ENCODE results near the gene ANKS6.

The ANKS6 gene

DNA sequence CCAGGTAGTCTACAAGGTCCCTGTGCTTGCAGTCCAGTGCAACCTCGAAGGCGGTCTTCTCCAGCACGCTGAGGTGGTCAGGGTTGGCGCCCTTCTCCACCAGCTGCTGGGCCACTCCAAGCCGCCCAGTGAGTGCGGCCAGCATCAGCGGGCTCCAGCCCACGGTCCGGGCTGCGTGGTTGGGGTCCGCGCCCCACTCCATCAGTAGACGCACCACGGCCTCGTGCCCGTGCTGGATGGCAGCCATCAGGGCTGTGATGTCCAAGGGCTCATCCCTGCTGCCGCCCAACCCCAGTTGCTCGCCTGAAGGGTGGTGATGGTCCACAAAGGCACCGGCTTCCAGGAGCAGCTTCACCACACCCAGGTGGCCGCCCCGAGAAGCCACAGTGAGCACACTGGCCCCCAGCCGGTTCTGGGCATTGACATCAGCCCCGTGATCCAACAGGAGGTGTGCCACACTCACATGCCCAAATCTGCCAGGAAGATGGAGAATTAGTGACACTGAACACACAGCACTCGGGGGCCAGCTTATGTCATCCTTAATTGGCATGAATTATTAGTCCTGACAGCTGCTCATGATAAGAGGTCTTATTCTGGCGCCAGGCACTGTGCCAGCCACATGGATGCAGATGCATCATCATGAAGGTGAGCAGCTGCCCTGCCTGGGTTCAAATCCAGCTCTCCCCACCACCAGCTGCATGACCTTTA lies 6.1 kb downstream of the ANKS6 start:
- DNase-seq (ENCODE audit: low read depth, low spot score) = no peak
- no peak overlapping the region for H3K4me3 ChIP-seq (ENCODE audit: low read depth, low read length)
- TF ChIP-seq, protein P1, sequence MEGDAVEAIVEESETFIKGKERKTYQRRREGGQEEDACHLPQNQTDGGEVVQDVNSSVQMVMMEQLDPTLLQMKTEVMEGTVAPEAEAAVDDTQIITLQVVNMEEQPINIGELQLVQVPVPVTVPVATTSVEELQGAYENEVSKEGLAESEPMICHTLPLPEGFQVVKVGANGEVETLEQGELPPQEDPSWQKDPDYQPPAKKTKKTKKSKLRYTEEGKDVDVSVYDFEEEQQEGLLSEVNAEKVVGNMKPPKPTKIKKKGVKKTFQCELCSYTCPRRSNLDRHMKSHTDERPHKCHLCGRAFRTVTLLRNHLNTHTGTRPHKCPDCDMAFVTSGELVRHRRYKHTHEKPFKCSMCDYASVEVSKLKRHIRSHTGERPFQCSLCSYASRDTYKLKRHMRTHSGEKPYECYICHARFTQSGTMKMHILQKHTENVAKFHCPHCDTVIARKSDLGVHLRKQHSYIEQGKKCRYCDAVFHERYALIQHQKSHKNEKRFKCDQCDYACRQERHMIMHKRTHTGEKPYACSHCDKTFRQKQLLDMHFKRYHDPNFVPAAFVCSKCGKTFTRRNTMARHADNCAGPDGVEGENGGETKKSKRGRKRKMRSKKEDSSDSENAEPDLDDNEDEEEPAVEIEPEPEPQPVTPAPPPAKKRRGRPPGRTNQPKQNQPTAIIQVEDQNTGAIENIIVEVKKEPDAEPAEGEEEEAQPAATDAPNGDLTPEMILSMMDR (IDR thresholded peaks at IDR 0.05; ENCODE audit: low read depth, low read length) = no peak
- in situ Hi-C loops (cut with HindIII; ENCODE audit: low sequenced_read_pairs) = no loop called here

DNA sequence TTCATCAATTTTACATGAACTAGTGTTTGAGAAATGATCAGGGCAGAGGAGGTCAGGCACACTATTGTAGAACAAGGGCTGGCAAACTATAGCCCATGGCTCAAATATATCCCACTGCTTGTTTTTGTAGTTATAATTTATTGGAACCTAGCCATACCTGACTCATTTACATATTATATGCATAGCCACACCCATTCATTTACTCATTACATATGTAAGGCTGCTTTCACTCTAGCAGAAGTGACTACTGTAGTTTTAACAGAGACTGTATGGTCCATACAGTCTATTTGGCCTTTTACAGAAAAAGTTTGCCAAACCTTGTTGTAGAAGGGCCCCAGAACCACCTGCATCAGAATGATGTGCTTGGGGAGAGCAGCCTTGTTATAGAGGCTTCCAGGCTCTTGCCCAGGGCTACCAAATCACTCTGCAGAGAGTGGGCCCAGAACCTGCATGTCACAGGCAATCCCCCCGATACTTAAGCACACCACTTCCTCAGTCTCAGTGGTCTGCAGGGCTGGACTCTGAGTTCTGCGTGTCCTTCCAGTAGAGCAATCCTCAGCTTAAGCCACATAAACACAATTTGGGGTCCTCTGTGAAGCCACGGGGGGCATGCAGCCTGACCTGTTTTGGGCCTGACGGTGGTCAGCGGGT lies 6.7 kb downstream of the ANKS6 start:
- TF ChIP-seq, protein P1 (IDR thresholded peaks at IDR 0.05; ENCODE audit: low read depth, low read length) = no peak
- in situ Hi-C loops (cut with HindIII; ENCODE audit: low sequenced_read_pairs) = no loop called here
- DNase-seq (ENCODE audit: low read depth, low spot score) = no peak
- H3K4me3 ChIP-seq (ENCODE audit: low read depth, low read length) = no peak overlapping the region

DNA sequence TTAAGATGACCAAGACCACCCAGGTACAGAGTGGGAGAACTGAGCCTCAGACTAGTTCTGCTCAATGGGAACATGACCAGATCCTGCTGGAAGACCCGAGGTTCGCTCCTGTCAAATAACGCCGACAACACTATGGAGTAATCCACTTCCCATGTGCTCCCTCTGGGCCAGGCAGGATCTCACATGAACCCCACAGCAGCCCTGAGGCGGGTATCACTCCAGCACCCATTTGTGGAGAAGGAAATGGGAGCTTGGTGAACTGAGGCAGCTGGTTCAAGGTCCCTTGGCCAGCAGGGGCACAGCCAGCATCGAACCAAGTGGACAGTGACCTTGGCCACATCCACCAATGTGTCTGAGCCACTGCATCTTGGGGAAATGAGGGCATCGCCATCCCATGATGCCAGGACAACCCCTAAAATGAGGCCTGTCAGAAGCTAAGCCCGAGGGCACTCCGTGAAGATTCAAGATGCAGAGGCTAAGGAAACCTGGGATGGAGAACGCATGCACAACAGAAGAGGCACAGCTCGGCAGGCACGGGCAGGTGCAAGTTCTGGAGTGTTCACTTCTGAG lies 8.5 kb downstream of the ANKS6 start:
- DNase-seq (ENCODE audit: low read depth, low spot score) = no peak
- H3K4me3 ChIP-seq (ENCODE audit: low read depth, low read length) = no peak overlapping the region
- in situ Hi-C loops (cut with HindIII; ENCODE audit: low sequenced_read_pairs) = no loop called here
- TF ChIP-seq, protein P1 (IDR thresholded peaks at IDR 0.05; ENCODE audit: low read depth, low read length) = no peak

DNA sequence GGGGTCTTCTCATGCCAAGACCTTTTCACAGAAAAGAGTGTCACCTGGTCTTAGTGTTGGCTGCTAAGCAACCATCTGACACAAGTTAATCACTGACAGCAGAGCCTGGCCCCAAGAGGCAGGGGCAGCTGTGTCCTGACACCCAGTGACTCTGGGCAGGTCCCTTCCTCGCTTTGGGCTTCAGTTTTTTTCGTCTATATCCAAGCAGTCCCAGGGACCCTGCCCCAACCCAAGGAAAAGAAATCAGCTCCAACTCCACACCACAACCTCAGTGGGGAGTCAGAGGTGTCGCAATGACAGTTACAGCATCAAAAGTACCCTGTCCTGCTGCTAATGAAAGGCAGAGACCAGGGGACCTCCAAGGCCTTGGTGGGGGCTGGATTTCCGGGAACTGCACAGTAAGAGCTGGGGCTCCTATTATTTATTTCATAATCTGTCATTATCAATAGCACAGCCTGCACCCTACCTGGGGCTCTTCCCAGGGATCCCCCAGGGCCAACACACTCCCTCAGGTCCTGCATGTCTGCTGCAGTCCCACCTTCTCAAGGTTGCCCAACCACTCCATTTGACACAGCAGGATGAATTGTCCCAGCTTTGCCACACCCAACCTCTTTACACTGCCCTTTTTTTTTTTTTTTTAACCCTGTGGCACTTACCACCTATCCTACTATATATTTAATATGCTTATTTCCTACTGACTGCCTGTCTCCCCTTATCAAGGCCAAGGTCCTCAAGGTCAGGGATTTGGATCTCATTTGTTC lies 9.4 kb downstream of the ANKS6 start:
- in situ Hi-C loops (cut with HindIII; ENCODE audit: low sequenced_read_pairs) = no loop called here
- H3K4me3 ChIP-seq (ENCODE audit: low read depth, low read length) = no peak overlapping the region
- no peak for DNase-seq (ENCODE audit: low read depth, low spot score)
- TF ChIP-seq, protein P1 (IDR thresholded peaks at IDR 0.05; ENCODE audit: low read depth, low read length) = no peak

DNA sequence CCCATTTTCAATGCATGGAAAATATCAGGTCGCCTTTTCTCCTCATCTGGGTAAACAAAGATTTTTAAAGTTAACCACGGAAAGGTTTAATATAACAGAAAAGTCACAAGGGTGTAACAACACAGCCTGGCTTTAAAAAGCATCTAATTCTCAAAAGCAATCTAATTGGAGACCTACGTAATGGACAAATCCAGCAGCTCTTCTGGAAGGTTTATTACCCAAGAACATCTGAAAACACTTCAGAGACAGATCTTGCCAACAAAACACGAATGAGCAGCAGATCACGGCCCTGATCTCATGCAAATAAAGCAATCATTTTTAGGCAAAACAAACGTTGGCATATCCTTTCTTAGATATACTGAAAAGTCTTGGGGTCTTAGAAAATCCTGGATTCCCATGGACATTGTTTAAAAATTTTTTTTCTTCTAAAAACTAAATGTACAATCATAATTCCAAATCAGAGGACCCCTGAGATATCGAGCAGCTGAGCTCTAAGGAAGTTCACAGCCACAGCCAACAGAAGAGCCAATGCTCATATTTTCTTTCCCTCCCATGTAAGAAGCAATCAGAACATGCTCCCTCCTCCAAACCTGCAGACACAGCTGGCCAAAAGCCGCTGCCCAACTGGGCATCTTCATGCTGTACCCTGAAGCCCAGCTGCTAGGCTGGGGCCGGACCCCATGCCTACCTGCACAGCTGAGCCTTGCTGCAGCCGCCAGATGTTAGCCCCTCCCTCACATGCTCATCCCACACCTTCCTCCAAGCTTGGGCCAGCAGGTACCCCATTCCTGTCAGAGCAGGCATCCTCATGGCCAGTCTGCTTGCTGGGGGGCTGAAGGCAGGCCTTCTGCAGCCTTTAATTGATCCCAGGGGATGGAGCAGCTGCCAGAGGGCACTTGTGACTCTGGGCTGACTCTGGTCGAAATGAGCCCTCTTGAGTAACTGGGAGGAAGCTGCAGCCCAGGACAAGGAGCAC lies 11.2 kb downstream of the ANKS6 start:
- TF ChIP-seq, protein P1 (IDR thresholded peaks at IDR 0.05; ENCODE audit: low read depth, low read length) = no peak
- DNase-seq (ENCODE audit: low read depth, low spot score) = no peak
- in situ Hi-C loops (cut with HindIII; ENCODE audit: low sequenced_read_pairs) = no loop called here
- no peak overlapping the region for H3K4me3 ChIP-seq (ENCODE audit: low read depth, low read length)
